HFF-Myc (cell line): Measurements from ENCODE around the gene OGDH.
"Not testable (repeated sequence)": the region's sequence is repeated elsewhere in the genome, so short reads cannot be mapped to it uniquely, and the experiment has no call there.

Experiments
- DNase-seq: peaks from one replicate; pipeline ENCODE4 v3.0.0-alpha.2; 2011; ENCODE audit warnings: low read depth; ENCODE audit errors: extremely low read depth
- H3K4me3 ChIP-seq: replicated peaks from 2 replicates; pipeline ENCODE4 v1.5.1; 2011; ENCODE audit warnings: low read depth, mild to moderate bottlenecking, control low read depth, low read length
- TF ChIP-seq, protein P1 (sequence below): IDR thresholded peaks from 2 replicates; pipeline ENCODE4 v1.5.1; 2012; ENCODE audit warnings: mild to moderate bottlenecking, low read depth, low read length, control low read depth; ENCODE audit errors: missing control alignments

The OGDH gene

GRCh38 chr7:44696728-44697127 lies 90.3 kb downstream of the OGDH start:
- no peak for DNase-seq
- TF ChIP-seq, protein P1, sequence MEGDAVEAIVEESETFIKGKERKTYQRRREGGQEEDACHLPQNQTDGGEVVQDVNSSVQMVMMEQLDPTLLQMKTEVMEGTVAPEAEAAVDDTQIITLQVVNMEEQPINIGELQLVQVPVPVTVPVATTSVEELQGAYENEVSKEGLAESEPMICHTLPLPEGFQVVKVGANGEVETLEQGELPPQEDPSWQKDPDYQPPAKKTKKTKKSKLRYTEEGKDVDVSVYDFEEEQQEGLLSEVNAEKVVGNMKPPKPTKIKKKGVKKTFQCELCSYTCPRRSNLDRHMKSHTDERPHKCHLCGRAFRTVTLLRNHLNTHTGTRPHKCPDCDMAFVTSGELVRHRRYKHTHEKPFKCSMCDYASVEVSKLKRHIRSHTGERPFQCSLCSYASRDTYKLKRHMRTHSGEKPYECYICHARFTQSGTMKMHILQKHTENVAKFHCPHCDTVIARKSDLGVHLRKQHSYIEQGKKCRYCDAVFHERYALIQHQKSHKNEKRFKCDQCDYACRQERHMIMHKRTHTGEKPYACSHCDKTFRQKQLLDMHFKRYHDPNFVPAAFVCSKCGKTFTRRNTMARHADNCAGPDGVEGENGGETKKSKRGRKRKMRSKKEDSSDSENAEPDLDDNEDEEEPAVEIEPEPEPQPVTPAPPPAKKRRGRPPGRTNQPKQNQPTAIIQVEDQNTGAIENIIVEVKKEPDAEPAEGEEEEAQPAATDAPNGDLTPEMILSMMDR: no peak
- no peak overlapping the region for H3K4me3 ChIP-seq

GRCh38 chr7:44697136-44698045 lies 91.0 kb downstream of the OGDH start:
- no peak for DNase-seq
- H3K4me3 ChIP-seq: no peak overlapping the region
- TF ChIP-seq, protein P1: no peak

- no peak overlapping the region for H3K4me3 ChIP-seq
- DNase-seq: no peak
- TF ChIP-seq, protein P1: no peak
Measured at GRCh38 chr7:44698046-44698580, 91.7 kb downstream of the OGDH start.

DNA sequence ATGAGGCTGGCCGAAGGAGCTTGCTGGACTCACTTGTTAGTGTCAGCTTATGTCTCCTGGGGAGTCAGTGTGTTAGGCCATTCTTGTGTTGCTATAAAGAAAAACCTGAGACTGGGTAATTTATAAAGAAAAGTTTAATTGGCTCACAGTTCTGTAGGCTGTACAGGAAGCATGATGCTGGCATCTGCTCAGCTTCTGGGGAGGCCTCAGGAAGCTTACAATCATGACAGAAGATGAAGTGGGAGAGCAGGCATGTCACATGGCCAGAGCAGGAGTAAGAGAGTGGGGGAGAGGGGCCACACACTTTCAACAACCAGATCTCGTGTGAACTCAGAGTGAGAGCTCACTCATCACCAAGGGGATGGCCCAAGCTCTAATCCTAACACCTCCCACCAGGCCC lies 93.2 kb downstream of the OGDH start:
- not testable (repeated sequence) for H3K4me3 ChIP-seq, DNase-seq

GRCh38 chr7:44700322-44700721 lies 93.9 kb downstream of the OGDH start:
- no peak for DNase-seq
- H3K4me3 ChIP-seq: no peak overlapping the region

GRCh38 chr7:44703391-44703790 lies 97.0 kb downstream of the OGDH start:
- not testable (repeated sequence) for DNase-seq, H3K4me3 ChIP-seq

More at GRCh38 chr7:44700322-44700721, 93.9 kb downstream of the OGDH start:
- TF ChIP-seq, protein P1: no peak

GRCh38 chr7:44703921-44704320 lies 97.5 kb downstream of the OGDH start:
- TF ChIP-seq, protein P1: no peak
- no peak for DNase-seq
- H3K4me3 ChIP-seq: no peak overlapping the region
